Measurements from ENCODE around the gene GPR153. TPM values are rescaled to one million over a fixed set of nuclear protein-coding genes. Genes with fewer than 3 reads are reported as not detected.

The GPR153 gene
- total and polyA plus RNA-seq, 2 of the 8 experiments (the other 6 are each of a cell fraction or from before 2014, with no cell fraction given), result 5.7 to 8.1 TPM

DNA sequence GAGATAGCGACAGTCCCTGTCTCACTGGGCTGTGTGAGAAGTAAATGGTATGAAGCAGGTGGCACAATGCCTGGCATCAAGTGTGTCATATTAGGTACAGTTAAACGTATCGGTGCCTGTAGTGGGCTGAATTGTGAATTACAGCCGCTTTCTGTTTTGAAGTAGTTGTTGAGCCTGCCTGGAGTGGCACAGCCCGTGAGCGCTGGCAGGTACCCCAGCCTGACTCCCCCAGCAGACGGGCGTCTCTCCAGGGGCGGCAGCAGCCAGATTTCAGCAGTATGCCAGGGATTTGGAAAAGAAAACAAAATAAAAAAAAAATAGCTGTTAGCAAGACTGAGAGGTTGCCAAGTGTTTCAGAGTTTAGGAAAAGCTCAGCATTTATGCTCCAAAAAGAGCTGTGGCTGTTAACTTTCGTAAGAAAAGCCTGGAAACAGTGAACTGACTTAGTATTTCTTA lies 26.6 kb upstream of the GPR153 start:
- Histone ChIP-seq H2AFZ (ENCODE audit: low read length) (no peak overlapping the region), H2BK120ac (replicated peaks; ENCODE audit: low read depth, low read length) (no peak overlapping the region), H3K18ac (ENCODE audit: extremely low read depth, low read length) (no peak overlapping the region), H3K4me3 (ENCODE audit: extremely low read depth in 1 of 4, insufficient read depth in 2 of 4, low read depth in 3 of 4, low read length in 4 of 4) (no peak overlapping the region), H3K27me3 (replicated peaks in 1 of 4; ENCODE audit: control insufficient read depth in 3 of 4, extremely low read depth in 1 of 4, insufficient read depth in 3 of 4, low read length in 3 of 4) (no peaks in the 10 kb centered on the region), H2BK20ac (ENCODE audit: low read length) (no peak overlapping the region), H3K56ac (replicated peaks; ENCODE audit: insufficient read length, low read depth, low read length) (no peak overlapping the region), H3K23ac (ENCODE audit: insufficient read length) (no peak overlapping the region), H3K79me1 (ENCODE audit: low read depth, low read length) (no peaks in the 10 kb centered on the region), H3K36me3 (ENCODE audit: control insufficient read depth in 2 of 4, insufficient read depth in 4 of 4, low read length in 3 of 4) (no peaks in the 10 kb centered on the region; a peak in 2 of 8 replicates), H3K4me2 (ENCODE audit: insufficient read depth in 1 of 2, low read depth in 2 of 2, low read length in 2 of 2) (no peak overlapping the region), H3K4me1 (replicated peaks in 1 of 4; ENCODE audit: control insufficient read depth in 3 of 4, insufficient read depth in 4 of 4, low read length in 3 of 4) (no peaks in the 10 kb centered on the region), H4K8ac (ENCODE audit: extremely low read depth, insufficient read depth, low read length) (no peak overlapping the region), H3K79me2 (ENCODE audit: control insufficient read depth in 1 of 2, insufficient read depth in 2 of 2, low read length in 2 of 2) (no peaks in the 10 kb centered on the region), H2BK15ac (ENCODE audit: low read length) (no peak overlapping the region), H3K14ac (ENCODE audit: insufficient read length) (no peak overlapping the region), H4K91ac (replicated peaks; ENCODE audit: insufficient read length, low read length) (no peak overlapping the region), H4K5ac (ENCODE audit: insufficient read length, low read depth, low read length) (no peak overlapping the region), H3K9ac (replicated peaks in 1 of 4; ENCODE audit: extremely low read depth in 1 of 4, low read depth in 3 of 4, low read length in 3 of 4) (no peak overlapping the region), H4K20me1 (replicated peaks in 1 of 2; ENCODE audit: control insufficient read depth in 1 of 2, insufficient read depth in 2 of 2, low read length in 2 of 2) (peaks cover 5 to 8% of the 10 kb centered on the region in 2 experiments), H3K9me3 (ENCODE audit: insufficient read depth in 2 of 2, low read depth in 1 of 2, low read length in 1 of 2) (no peaks in the 10 kb centered on the region), H3K27ac (ENCODE audit: low read depth, low read length) (no peak overlapping the region), H2BK12ac (ENCODE audit: low read depth, low read length) (no peak overlapping the region), H3K23me2 (ENCODE audit: low read depth, low read length) (no peaks in the 10 kb centered on the region), H3K4ac (replicated peaks; ENCODE audit: insufficient read length, low read depth, low read length) (no peak overlapping the region), H2AK5ac (ENCODE audit: low read depth, low read length) (no peak overlapping the region), H2BK5ac (ENCODE audit: low read depth, low read length) (no peak overlapping the region)
- no peak for DNase-seq (ENCODE audit: low read depth in 1 of 2, low spot score in 2 of 2)
- CTCF ChIA-PET (ENCODE audit: partially characterized antibody), result interaction anchor here (0.6 to 1.8 kb wide), 8 partner anchors 11 to 80 kb away, joined by 3 to 8 read pairs (median 3); no protein-coding TSS in a partner anchor
- no peak for TF ChIP-seq POLR2A (IDR thresholded peaks at IDR 0.05; ENCODE audit: control extremely low read depth in 1 of 2, low read depth in 2 of 2, low read length in 2 of 2)
- no peak for TF ChIP-seq CTBP2 (IDR thresholded peaks at IDR 0.05; ENCODE audit: borderline replicate concordance, insufficient read depth, insufficient read length, low read length)
- POLR2A ChIA-PET (ENCODE audit: partially characterized antibody), result interaction anchor here (0.9 kb wide), 1 partner anchor 9 kb away, joined by 3 read pairs; no protein-coding TSS in a partner anchor
- 92% methylated on average over 10 of the region's 10 CpGs; no CpG with 5 or more reads in 1 of the 2 experiments for WGBS, 2 experiments (ENCODE audit: extremely low coverage in 1 of 2, insufficient coverage in 1 of 2, insufficient read length in 1 of 2, insufficient replicate concordance in 2 of 2, low coverage in 1 of 2, low lambda C conversion rate in 2 of 2, missing lambda C conversion rate in 1 of 2)
- FAIRE-seq, result no peak

Measured in H1 (cell line).